GM19193 (cell line): Measurements from ENCODE around the gene MINDY4B.

Source experiments
- POLR2A ChIP-seq: IDR thresholded peaks from 4 replicates; pipeline ENCODE4 v1.6.1; 2011; ENCODE audit not compliant: insufficient read depth, insufficient read length; ENCODE audit errors: extremely low read depth

The MINDY4B gene

GRCh38 chr3:150913133-150913922, 8.1 kb upstream of the MINDY4B start:
- TF ChIP-seq POLR2A = no peak

DNA sequence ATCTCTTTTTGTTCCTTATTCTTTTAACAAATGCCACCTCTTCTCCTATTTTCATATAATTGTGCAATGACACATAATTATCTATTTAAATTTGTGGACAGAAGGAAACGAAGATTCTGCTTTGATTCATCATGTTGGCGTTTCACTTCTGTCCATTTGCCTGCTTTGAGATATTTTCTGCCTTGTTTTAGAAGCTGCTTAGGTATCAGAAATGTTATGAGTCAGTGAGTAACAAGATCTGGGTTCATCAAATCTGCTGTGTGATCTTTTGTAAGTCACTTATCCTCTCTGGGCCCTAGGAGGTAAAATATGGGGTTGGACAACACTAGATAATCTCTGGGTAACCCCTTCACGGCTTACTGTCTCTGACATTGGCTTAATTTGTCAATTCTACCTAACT, 7.3 kb upstream of the MINDY4B start:
- no peak for TF ChIP-seq POLR2A

DNA sequence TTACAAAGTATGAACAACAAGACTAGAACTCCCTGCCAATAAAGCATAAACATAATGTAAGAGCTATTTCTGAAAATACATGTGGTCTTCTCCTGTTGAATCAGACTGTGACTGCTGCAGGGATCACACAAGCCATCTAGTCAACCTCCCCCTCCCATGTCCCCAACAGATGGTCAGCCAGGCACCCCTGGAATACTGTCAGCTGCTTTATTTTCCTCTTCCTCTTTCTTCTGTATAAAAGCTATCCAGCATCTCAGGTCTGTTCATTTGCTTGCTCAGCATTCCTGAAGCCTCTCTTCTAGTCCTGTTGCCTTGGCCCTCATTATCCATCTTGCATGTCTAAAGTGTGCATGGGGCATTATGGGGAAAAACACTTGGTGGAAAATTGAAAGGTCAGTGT, 6.5 kb upstream of the MINDY4B start:
- no peak for TF ChIP-seq POLR2A

DNA sequence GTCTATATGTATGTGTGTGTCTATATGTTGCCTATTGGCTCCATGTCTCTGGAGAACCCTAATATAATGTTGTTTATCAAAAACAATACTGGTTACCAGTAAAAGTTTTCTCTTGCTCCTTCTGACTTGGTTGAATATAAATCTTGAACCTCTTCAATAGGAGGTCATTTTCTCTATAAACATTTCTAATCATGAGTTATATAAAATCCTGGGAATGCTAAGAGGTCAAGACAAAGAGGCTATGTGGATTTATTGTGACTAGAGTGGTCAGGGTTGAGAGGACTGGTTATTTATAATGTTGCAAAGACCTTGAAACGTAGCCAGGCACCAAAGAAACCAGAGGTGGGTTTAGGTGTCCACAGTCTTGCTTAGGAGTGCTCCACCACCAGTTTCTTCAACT, 1.2 kb upstream of the MINDY4B start:
- TF ChIP-seq POLR2A = no peak

- no peak for TF ChIP-seq POLR2A
Observed at GRCh38 chr3:150905746-150906145, 507 bp upstream of the MINDY4B start.

GRCh38 chr3:150902988-150903387, 2.3 kb downstream of the MINDY4B start:
- TF ChIP-seq POLR2A = no peak

DNA sequence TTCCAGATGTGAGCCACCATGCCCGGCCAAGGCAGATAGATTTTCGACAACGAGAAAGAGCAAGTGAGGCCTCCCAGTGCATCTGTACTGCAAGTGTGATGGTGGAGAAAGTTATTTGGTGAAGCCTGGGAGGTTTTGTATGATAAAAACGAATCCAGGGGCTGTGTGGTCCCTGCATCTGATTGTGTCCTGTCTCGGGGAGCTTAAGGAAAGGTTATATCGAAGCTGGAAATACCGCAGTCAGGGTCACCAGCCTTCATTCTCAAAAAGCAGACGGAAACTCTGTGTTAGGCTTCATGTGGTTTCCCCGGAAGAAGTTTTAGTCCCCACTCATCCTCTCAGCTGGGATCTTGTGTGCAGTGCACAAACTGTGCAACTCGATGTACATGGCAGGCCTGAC, 3.4 kb downstream of the MINDY4B start:
- no peak for TF ChIP-seq POLR2A

GRCh38 chr3:150899141-150899540, 6.1 kb downstream of the MINDY4B start:
- TF ChIP-seq POLR2A = no peak

DNA sequence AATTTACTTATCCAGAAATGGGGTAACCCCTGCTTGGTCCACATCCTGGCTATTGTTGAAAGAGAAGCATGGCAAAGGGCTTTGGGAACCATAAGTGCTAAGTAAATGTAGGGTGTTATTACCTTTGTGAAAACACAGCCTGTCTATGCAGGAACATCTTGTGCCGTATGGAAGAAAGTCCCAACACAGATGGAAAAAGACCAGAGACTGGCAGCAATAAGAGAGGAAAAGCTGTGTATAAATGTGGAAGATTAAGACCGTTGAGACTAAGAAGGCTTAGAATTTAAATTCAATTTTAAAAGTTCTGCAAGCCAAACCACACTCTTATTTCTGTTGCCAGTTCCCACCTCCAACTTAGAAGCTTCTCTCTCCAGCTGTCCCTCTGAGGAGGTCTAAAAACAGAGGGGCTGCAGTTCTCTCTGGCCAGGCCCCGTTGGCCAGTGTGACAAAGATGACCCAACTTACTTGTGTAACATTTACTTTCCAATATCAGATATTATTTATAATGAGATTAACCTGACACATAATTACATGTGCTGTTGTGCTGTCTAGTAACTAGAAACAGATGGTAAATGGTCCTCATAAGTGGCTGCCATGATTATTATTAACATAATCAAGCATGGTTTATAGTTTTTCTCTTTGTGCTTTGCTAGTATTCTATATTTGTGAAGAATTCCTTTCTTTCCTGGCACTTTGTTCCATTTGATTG, 7.0 kb downstream of the MINDY4B start:
- TF ChIP-seq POLR2A = no peak

- TF ChIP-seq POLR2A = no peak
Observed at GRCh38 chr3:150897592-150897991, 7.6 kb downstream of the MINDY4B start.

DNA sequence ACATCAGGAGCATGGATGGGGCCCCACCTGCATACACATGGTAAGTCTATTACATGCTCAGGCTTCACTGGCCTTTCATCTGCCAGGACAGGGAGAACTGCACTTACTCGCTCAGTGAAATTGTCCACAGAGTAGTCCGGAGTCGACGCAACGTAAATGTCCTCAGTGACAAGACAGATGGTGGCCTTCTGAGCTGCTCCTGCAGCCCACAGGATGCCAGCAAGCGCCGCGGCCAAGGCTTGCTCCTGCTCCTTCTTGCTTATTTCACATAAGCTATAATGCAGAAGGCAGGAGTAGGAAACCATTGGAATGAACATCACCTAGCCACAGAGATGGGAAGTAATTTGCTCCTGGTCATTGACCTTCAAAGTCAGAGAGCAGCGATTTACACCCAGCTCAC, 14.4 kb downstream of the MINDY4B start:
- no peak for TF ChIP-seq POLR2A

GRCh38 chr3:150890295-150890694, 14.9 kb downstream of the MINDY4B start:
- TF ChIP-seq POLR2A = no peak

GRCh38 chr3:150889106-150889505, 16.1 kb downstream of the MINDY4B start:
- no peak for TF ChIP-seq POLR2A

DNA sequence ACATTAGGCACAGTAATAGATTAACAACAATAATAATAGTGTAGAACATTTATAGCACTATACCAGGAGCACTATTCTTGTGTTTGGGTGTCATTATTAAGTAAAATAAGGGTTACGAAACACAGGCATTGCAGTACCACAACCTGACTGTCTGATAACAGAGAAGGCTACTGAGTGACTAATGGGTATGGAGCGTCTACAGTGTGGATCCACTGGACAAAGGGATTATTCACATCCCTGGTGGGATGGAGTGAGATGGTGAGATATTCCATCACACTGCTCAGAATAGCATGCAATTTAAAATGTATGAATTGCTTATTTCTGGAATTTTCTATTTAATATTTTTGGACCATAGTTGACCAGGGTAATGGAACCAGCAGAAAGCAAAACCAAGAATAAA, 18.2 kb downstream of the MINDY4B start:
- no peak for TF ChIP-seq POLR2A

- no peak for TF ChIP-seq POLR2A
Observed at GRCh38 chr3:150885535-150885934, 19.7 kb downstream of the MINDY4B start.

GRCh38 chr3:150878996-150879575, 26.2 kb downstream of the MINDY4B start:
- no peak for TF ChIP-seq POLR2A

GRCh38 chr3:150878290-150878689, 26.9 kb downstream of the MINDY4B start:
- no peak for TF ChIP-seq POLR2A

GRCh38 chr3:150877303-150877702, 27.9 kb downstream of the MINDY4B start:
- no peak for TF ChIP-seq POLR2A
